GM06990 (cell line): ENCODE measurements around the gene GDF7.
"Not testable (repeated sequence)": the region's sequence is repeated elsewhere in the genome, so short reads cannot be mapped to it uniquely, and the experiment has no call there.

Experiments
- DNase-seq: peaks from one replicate; pipeline ENCODE4 v3.0.0-alpha.2; 2011; ENCODE audit not compliant: insufficient read length; ENCODE audit errors: extremely low read depth
- H3K27me3 ChIP-seq: replicated peaks from 2 replicates; pipeline ENCODE4 v1.6.0; 2011; ENCODE audit warnings: low read length; ENCODE audit not compliant: control insufficient read depth, insufficient read depth
- H3K36me3 ChIP-seq: 2 replicates; pipeline ENCODE4 v1.5.1; 2011; ENCODE audit warnings: low read length; ENCODE audit not compliant: control insufficient read depth, insufficient read depth
- H3K4me3 ChIP-seq: replicated peaks from 2 replicates; pipeline ENCODE4 v1.5.1; 2011; ENCODE audit warnings: low read depth, mild to moderate bottlenecking, control low read depth, low read length
- CTCF ChIP-seq: IDR thresholded peaks from 2 replicates; pipeline ENCODE4 v1.5.1; 2011; ENCODE audit warnings: low read length, control low read depth, mild to moderate bottlenecking, inconsistent platforms; ENCODE audit not compliant: insufficient read depth, poor library complexity, severe bottlenecking

The GDF7 gene

GRCh38 chr2:20704886-20705285 is 37.9 kb downstream of the GDF7 start:
- Histone ChIP-seq H3K27me3 (no peaks in the 10 kb centered on the region), H3K4me3 (no peak overlapping the region), H3K36me3 (no peaks in the 10 kb centered on the region; the same call in 1 of the 2 replicates)
- no peak for DNase-seq
- no peak for TF ChIP-seq CTCF

- no peak for TF ChIP-seq CTCF
- no peak for DNase-seq
- H3K36me3 ChIP-seq, result no peaks in the 10 kb centered on the region
- H3K4me3 ChIP-seq, result no peak overlapping the region
- no peaks in the 10 kb centered on the region for H3K27me3 ChIP-seq
These were observed 39.3 kb downstream of the GDF7 start for GRCh38 chr2:20706217-20706616.

- no peak for DNase-seq
- H3K27me3 ChIP-seq, result no peaks in the 10 kb centered on the region
- no peaks in the 10 kb centered on the region for H3K36me3 ChIP-seq
- TF ChIP-seq CTCF, result no peak
- H3K4me3 ChIP-seq, result no peak overlapping the region
These were observed 39.8 kb downstream of the GDF7 start for GRCh38 chr2:20706786-20707185.

GRCh38 chr2:20707601-20708000 is 40.7 kb downstream of the GDF7 start:
- H3K4me3 ChIP-seq, result no peak overlapping the region
- TF ChIP-seq CTCF, result no peak
- DNase-seq, result no peak
- H3K27me3 ChIP-seq, result no peaks in the 10 kb centered on the region
- H3K36me3 ChIP-seq, result no peaks in the 10 kb centered on the region

- not testable (repeated sequence) for DNase-seq, H3K4me3 ChIP-seq, H3K27me3 ChIP-seq, H3K36me3 ChIP-seq
These were observed 44.7 kb downstream of the GDF7 start for GRCh38 chr2:20711641-20712040.

- DNase-seq, H3K36me3 ChIP-seq, H3K27me3 ChIP-seq, H3K4me3 ChIP-seq: not testable (repeated sequence)
These were observed 46.6 kb downstream of the GDF7 start for GRCh38 chr2:20713585-20713984.

- H3K36me3 ChIP-seq, H3K4me3 ChIP-seq, DNase-seq, H3K27me3 ChIP-seq: not testable (repeated sequence)
These were observed 47.5 kb downstream of the GDF7 start for GRCh38 chr2:20714412-20714811.

GRCh38 chr2:20716164-20716563 is 49.2 kb downstream of the GDF7 start:
- DNase-seq, H3K36me3 ChIP-seq: not testable (repeated sequence)

More at GRCh38 chr2:20716164-20716563, 49.2 kb downstream of the GDF7 start:
- not testable (repeated sequence) for H3K4me3 ChIP-seq, H3K27me3 ChIP-seq
